ENCODE measurements around the gene EGR4.

GRCh38 chr2:73333564-73333963, 40.2 kb upstream of the EGR4 start:
- TF ChIP-seq CTCF (IDR thresholded peaks at IDR 0.05) (no peak), POLR2A (IDR thresholded peaks at IDR 0.05) (no peak)

Measured in lower leg skin (tissue), 3 donors.